Stimulated activated CD8-positive, alpha-beta memory T cell treated with anti-CD3 and anti-CD28 coated beads, Interleukin-12 subunit alpha, Interleukin-12 subunit beta, amount 100 ng/mL, for 24 hours (primary cell): ENCODE measurements around the gene FLAD1.

Experiments
- DNase-seq: peaks from one replicate; pipeline ENCODE4 v3.0.0-alpha.2; 2020; ENCODE audit errors: extremely low read depth

Gene FLAD1

DNA sequence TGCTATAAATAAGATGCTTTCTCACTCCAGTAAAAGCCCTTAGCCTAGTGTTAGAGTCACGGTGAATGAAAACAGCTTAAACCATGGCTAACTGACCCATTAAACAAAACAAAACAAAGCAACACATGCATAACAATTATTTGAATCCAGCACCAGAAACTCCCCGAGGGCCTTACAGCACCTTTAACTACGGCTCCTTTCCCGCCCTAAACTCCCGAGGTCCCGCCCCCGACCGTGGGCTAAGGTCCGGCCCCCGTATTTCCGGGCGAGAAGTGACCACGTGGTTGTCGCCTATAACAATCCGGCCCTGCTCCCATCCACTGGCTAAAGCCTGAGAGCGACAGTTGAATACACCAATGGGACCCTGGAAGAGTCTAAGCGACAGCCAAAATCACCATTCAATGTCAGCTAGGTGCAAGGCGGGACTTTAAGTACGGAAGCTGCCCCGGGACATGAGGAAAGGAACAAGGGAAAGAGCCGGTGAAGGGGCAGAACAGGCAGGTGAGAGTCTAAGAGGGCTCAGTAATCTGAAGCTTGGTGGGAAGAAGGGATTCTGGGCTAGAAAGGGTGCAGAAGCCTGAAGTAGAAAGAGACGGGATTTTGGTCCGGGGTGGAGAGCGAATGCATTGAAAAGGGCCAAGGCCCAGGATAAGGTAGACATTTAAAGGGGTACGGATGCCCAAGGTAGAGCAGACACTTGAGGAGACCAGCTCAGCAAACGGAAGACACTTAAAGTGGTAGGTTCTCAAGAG lies at the start of gene FLAD1:
Gene FLAD1 (plus strand): TSS at position 448 of the 752 bp plus-strand sequence. CDS start 351 bp downstream, outside the sequence.
- peak; percentile 92 for DNase-seq

DNA sequence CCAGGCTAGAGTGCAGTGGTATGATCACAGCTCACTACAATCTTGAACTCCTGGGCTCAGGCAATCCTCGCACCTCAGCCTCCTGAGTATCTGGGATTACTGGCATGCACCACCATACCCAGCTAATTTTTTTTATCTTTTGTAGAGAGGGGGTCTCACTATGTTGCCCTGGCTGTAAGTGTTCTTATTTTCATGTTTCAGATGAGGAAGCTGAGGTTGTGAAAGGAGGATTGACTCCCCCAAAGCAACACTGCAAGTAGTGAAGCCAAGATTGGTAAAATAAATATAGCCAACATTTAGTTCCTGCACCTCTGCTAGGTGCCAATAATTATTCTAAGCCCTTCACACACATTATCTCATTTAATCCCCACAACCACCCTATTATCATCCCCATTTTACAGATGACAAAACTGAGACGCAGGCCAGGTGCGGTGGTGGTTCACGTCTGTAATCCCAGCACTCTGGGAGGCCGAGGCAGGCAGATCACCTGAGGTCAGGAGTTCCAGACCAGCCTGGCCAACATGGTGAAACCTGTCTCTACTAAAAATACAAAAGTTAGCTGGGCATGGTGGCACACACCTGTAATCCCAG lies 48.7 kb upstream of the FLAD1 start:
- no peak for DNase-seq

DNA sequence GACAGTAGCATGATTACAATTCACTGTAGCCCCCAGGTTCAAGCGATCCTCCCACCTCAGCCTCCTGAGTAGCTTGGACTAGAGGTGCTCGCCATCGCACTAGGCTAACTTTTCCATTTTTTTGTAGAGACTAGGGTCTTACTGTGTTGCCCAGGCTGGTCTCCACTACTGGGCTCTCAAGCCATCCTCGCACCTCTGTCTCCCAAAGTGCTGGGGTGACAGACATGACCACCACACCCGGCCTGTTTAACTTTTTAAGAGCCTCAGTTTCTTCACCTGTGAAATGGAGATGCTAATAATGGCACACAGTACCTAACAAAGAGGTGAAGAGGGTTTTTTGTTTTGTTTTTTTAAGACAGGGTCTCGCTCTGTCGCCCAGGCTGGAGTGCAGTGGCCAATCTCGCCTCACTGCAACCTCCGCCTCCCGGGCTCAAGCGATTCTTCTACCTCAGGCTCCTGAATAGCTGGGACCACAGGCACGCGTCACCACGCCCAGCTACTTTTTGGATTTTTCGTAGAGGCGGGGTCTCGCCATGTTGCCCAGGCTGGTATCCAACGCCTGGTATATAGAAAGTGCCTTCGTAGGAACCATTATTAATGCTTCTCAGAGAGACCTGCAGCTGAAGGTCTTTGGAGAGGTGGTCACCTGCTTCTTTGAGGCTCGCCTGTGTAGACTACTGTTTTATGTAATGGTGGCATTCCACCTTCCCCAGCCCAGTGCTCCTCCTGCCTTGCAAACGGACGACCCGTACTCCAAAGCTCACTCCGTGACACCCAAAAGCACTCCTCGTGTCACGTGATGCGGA lies 47.2 kb upstream of the FLAD1 start:
- DNase-seq, result no peak

DNA sequence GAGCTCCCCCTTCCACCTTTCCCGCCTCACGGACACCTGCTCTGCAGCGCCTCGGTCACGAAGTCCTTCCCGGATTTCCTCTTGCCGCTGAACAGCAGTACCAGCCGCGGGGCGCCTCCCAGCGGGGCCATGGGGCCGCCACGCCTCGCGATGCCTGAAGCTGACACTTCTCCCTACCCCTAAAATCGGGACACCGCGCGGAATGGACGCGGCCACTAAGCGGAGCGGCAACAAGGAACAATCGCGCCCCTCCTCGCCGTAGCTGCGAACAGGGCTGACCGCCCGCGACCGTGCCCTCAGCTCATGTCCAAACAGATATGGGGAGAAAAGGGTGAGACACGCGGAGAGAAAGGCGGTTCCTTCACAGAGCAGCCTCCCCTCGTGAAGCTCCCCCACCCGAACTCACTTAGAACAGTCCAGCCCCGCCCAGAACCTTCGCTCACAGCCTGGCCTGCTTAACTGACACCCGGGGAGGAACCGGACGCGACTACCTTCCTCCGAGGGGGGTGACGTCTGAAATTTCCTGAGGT lies 46.5 kb upstream of the FLAD1 start, which contains the start of gene PMVK:
Gene PMVK (minus strand): TSS at position 165 of the 530 bp plus-strand sequence. CDS start 34 bp downstream, at position 131.
- DNase-seq, result peak; percentile 84

DNA sequence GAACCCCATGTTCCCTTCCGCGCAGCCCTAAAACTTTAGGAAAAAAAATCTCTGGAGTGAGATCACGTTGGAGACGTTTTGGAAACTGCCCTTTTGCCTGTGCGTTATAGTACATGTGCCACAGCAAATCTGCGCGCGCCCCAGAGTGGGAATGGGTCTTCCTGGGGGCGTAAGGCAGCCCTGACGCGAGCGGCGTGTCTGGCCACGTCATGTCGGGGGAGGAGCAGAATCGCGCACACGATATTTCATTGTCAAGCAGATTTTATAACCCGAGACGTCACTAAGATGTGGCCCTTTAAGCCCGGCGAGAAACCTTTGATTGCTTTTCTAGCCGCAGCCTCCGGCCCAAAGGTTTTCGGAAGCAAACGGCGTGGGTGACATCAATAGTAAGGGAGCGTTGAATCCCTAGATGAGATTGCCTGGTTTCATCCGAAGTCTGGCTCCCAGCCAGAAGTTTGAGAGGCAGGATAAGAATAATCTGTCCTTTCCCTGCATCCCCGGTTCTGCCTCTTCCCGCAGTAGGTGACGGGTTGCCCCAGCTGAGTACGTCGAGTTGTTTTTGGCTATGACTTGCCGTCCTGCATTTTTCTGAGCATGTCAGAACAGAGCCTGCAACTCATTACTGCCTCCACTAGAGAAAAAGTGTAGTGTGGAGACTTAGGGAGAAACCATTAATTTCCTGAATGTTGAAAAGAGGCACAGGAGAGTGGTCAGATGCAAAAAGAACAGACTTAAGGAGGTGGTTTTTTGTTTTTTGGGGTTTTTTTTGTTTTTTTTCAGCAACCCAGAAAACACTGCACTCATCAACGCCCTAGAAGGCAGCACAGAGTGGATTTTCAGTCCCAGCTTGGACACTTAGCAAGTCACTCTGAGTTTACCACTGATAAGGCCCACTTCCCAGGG lies 45.8 kb upstream of the FLAD1 start:
- DNase-seq, result peak; percentile 78

DNA sequence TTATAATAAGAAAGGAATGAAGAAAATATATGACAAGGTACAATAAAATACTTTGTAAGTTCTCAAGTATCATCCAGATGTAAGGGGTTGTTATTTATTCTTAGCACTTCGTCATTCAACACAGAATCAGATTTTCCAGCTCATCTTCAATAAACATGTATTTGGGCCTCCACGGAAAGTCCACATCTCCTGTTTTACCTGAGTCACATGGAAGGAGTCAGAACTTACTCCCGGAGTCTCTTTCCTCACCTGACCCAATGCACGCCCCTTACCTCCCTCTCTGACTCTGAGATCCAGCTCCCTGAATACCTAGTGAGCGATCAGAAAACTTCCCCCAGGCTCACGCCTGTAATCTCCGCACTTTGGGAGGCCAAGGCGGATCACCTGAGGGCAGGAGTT lies 45.2 kb upstream of the FLAD1 start:
- no peak for DNase-seq

DNA sequence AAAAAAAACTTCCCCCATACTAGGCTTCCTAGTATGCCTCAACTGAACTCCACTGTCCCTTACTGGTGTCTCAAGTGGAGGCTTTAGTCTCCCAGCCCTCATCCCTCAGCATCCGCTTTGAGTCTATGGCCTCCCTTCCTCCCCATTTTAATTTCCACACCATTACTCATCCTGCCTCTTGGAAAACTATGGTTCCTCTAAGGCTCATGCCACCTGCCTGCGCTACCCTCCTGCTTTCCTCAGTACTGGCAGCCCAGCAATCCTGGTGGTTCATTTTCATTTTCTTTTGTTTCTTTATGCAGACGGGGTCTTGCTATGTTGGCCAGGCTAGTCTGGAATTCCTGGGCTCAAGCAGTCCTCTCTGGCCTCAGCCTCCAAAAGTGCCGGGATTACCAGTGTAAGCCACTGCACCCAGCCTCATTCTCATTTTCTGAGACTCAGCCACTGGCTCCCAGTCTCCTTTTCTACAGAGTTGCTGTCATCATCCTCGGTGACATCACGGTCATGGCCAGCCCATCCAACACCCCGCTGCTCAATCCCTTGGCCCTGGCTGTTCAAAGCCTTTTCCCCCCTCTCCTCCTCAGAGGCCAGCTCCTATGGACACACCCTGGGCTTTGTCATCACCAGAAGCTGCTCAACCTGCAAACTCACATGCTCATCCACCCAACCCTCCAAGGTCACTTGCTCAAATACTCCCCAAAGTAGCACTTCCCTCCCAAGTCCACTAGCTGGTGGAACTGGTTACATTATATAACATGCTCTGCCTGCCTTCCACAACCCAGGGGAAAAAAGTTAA lies 44.3 kb upstream of the FLAD1 start:
- no peak for DNase-seq

DNA sequence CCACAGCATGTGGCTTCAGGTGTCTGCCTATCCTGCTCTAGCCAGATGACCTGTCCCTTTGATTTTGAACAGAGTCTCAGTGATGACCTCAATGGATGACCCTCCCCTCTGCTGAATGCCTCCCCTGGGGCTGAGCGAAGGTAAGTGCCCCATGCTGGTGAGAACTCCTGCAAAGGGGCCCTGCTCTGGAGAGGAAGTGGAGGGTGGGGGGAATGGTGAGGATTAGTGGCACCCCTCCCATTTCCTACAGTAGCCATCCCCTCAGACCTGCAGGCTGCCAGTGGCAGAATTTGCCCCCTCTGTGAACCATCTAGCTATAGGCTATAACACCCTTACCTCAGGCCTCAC lies 43.0 kb upstream of the FLAD1 start:
- DNase-seq, result no peak

DNA sequence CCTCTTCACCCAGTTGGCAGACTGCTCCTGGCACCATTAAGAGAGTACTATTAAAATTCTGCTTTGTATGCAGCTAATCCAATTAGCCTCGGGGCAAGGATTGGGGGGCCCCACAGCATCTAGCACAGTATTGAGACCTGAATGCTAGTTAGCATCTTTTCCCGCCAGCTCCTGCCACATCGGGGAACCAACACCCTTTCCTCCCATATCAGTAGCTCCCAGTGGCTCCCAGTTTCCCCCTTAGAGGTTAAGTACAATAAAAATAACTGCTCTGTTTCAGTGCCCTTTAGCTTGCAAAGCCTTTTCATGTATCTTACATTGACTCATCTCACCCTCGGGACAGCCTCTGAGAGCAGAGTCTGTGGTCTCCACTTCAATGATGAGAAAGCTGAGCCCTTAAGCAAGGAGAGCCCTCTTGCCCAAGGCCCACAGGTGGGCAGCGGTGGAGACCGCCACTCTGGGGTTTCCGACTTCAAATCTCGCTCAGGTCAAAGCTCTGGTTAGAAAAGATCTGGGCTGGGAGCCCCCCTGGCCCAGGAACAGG lies 42.4 kb upstream of the FLAD1 start:
- no peak for DNase-seq

DNA sequence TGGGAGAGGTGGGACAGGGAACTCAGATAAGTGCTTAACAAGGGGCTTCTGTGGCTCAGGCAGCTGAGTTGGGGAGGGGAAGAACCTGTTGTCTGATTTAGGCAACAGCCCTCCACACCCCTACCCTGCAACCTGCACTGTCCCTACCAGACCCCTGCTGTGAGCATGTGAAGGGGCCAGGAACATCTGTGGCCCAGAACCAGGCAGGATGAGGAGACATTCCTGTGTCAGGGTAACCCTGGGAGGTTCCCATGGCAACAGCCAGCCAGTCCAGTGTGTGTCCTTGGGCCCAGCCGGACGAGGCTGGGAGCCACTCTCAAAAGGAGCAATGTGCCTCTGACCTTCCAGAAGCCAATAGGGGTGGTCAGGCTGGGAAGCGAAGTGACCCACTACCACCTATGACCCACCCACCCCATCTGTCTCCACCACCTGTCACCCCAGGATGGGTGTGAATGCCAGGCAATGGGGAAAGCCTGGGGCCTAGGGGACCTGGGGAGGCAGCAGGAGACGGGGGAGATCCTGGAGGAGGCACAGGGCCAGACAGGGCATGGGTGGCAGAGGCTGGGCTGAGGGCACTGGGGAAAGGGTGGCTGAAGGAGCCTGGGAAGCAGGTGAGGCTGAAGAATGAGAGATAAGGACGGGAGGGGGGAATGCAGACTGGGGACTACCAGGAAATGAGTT lies 41.7 kb upstream of the FLAD1 start:
- DNase-seq, result no peak

DNA sequence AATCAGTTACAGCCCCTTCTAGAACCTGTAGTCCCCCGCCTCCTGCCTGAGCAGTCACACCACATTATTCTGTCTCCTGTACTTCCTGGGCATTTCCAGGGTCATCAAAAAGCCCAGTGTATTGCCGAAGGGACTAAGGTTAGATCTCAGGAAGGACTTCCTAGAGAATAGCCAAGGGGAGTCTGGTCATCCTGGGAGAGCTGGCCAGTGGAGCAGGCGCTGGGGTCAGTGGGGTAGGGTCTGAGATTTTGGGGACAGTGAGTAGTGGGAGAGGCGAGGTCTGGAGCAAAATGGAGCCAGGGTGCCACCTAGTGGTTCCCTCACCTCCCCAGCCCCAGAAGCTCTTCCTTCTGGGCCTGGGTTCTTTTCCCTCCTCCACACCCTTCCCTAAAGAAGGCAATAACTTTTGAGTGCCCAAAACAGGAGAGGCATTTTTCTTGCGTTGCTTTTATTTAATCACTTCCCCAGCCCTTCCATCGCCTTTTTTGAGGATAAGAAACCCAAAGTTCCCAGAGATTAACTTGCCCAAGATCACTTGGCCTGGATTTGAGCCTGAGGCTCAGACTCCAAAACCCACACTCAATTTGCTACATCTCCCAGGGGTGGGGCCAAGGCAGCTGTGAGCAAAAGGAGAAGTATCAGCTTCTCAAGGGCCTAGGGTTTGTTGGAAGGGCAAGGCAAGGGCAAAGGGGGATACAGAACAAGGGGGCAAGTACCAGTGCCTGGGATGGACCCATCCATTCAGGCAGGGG lies 39.3 kb upstream of the FLAD1 start:
- DNase-seq, result no peak

DNA sequence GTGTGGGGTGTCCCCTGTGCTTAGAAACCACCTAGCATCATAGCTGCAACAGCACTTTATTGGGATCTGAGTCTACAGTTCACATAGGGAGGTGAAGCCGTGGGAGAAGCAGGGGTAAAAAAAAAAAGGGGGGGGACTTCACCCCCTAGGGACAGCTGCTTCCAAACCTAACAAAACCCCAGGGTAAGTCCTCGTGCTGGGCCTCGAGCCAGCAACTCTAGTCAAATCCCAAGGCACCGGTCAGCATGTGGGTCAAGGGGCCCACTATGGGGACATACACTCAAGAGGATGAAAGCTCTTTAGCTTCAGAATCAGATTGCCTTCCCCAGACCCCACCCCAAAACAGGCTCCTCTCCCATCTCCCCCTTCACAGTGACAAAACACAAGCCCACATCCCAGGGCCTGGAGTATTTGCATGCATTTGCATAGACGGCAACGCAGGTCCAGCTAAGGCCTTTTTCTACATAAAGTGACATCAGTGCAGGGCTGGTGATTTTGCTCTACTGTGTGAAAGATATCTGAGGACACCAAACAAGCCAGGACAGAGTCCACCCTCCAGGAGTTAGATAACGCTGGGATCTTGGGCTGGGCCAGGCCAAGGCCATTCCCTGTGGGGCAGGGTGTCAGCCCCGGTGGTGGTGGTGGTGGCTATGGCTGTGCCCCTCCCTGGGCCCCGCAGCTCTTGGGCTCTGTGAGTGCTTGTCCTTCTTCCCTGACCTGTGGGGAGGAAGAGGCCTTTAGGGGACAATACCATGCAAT lies 38.6 kb upstream of the FLAD1 start:
- DNase-seq, result no peak

DNA sequence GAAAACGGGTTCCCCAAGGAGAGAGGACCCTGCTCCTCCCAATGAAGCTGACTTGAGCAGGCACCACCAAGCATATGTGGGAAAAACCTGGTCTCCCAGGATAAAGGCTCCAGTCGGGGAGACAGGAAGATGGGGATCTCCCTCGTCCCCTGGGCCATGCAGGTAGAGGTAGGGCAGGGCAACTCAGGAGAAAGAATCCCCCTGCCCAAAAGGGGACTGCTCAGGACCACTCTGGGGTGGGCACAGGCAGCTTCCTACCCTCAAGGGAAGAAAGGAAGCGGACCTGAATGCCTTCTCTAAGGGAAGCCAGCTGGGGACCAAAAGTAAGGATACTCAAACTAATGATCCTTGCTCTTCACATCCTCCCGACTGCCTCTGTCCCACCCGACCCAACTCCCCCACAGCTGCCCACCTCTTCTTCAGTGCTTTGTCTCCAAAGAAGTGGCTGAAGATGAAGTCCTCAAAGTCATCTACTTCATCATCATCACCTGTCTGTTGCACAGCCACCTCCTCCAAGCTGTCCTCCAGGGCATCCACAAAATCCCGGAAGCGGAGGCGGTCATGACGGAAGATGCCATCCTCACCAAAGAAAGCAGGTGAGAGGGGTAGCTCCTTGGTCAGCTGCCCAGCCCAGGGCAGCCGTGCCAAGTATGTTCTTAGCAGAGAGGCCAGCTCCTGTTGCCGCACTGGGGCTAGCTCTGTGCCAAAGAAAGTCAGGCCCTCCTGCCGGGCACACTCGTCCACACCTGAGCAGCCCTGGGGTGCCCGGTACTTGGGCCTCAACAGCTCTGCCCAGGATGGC lies 37.8 kb upstream of the FLAD1 start:
- no peak for DNase-seq

DNA sequence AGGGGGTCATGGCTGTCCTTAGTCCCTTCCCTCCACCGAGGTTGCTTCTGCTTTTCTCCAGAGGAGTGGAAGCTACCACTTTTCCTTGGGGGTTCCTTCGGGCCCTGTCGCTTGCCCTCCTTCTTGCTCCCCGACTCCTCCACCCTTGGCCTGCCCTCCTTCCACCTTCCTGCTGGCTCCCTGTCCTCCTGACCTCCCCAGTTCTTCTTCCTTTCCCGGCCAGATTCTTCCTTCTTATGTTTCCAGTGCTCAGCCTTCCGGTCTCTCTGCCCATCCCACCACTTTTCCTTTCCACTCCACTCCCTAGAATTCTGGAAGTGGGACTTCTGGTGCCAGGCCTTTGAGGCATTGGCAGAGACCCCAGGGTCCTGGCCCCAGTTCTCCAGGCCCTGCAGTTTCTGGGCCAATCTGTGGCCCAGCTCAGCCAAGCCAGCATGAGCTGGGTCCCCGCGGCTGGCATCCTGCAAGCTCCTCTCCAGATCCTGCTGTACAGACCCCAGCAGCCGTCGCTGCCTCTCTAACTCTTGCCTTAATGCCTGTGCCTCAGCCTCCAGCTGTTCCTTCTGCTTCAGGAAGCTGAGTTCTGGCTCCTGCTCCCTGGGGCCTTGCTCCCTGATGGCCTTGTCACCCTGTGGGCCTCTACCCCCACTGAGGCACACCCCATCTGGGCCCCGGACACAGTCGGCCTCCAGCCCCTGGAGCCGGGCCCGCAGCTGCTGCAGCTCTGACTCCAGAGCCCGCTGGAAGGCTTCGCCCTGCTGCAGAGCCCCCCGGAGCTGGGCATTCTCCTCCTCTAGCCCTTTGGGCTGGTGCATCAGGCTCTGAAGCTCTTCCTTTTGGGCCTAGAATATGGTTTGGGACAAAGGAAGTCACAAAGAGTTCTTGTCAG lies 36.9 kb upstream of the FLAD1 start:
- DNase-seq, result no peak

DNA sequence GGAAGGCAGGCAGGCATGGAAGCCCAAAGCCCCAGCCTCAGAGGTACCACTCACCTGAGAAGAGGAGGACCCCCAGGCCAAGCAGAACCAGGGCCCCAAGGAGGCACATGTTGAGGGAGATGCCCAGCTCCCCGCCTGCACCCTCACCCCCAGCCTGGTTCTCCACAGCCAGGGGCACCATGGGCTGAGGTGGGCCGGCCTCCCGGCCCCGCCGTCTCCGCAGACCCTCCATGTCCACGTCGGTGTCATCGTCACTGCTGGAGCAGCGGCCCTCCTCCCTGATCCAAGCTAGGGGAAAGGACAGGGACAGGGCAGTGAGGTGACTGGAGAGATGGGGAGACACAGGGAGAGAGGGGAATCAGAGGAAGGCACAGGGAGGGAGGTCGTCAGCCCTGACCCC lies 35.1 kb upstream of the FLAD1 start:
- DNase-seq, result no peak

DNA sequence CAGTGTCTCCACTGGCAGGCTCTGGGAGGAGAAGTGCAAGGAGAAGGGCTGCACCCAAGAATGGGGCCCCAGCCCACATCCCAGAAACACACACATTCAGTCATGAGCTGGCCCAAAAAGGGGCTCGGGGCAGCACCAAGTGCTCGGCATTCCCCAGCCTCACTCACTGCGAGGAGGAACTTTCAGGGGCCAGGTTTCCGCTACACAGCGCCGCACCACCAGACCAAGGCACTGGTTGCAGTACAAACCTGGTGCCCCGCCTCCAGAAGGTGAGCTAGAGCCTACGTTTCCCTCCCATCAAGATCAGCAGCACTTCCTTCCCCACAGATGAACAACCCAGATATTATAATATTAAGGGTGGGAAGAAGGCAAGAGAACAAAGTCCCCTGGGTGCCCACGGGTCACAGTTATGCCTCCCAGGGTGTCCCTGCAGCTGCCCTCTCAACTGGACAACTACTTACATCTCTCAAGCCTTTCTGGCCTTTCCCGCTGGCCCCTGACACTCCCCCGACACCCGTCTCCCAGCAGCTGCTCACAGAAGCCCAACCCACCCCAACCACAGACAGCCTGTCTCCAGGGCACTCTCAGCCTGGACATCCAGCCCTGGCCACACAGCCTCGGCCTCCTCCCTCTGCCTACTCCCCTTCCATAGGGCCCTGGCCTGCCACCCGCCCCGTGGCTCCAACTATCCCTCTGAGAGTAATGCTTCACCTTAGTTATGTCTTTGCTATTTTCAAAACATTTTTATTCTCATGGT lies 31.1 kb upstream of the FLAD1 start:
- no peak for DNase-seq
